DND-41 (cell line): ENCODE data around the gene ADAMTSL2.
A peak's percentile ranks its signal among the peaks of the same experiment; 100 is the strongest.

Experiments used
- ATAC-seq: fragments of 200-7000 bp; cut with Tn5 transposase; 3 replicates; pipeline ENCODE4 v1.9.1; 2021; ENCODE audit warnings: low read depth; ENCODE audit not compliant: insufficient read depth
- DNase-seq: peaks from one replicate; pipeline ENCODE4 v3.0.0-alpha.2; 2020
- H2AFZ ChIP-seq: 2 replicates; pipeline ENCODE4 v1.6.0; 2012; ENCODE audit warnings: low read depth, low read length
- H3K27ac ChIP-seq: 2 replicates; pipeline ENCODE4 v1.5.1; 2012; ENCODE audit warnings: low read length, inconsistent platforms
- H3K27me3 ChIP-seq: fragments of 200-600 bp; sonication (generic); 2 replicates; pipeline ENCODE4 v1.6.0; 2012; ENCODE audit warnings: low read length, mild to moderate bottlenecking, inconsistent platforms; ENCODE audit not compliant: insufficient read depth, poor library complexity
- H3K36me3 ChIP-seq: 2 replicates; pipeline ENCODE4 v1.5.1; 2012; ENCODE audit warnings: low read length, inconsistent platforms; ENCODE audit not compliant: insufficient read depth
- H3K4me1 ChIP-seq: 2 replicates; pipeline ENCODE4 v1.5.1; 2012; ENCODE audit warnings: mild to moderate bottlenecking, low read length; ENCODE audit not compliant: insufficient read depth
- H3K4me2 ChIP-seq: 2 replicates; pipeline ENCODE4 v1.6.0; 2012; ENCODE audit warnings: mild to moderate bottlenecking, moderate library complexity, low read length, inconsistent platforms; ENCODE audit not compliant: insufficient read depth
- H3K4me3 ChIP-seq, 2 experiments: fragments of 200-600 bp in 1 of 2; shearing (Covaris generic) in 1 of 2; 2 replicates each; pipeline ENCODE4 v1.5.1; 2012 to 2016; ENCODE audit warnings: inconsistent platforms in 2 of 2, low read length in 2 of 2, mild to moderate bottlenecking in 2 of 2, low read depth in 1 of 2, moderate library complexity in 1 of 2
- H3K79me2 ChIP-seq: 2 replicates; pipeline ENCODE4 v1.6.0; 2012; ENCODE audit warnings: low read length, inconsistent platforms; ENCODE audit not compliant: insufficient read depth
- H3K9ac ChIP-seq: 2 replicates; pipeline ENCODE4 v1.6.0; 2012; ENCODE audit warnings: low read depth, mild to moderate bottlenecking, inconsistent platforms, low read length, moderate library complexity
- H3K9me3 ChIP-seq: 2 replicates; pipeline ENCODE4 v1.5.1; 2012; ENCODE audit warnings: low read length, moderate library complexity, mild to moderate bottlenecking, inconsistent platforms; ENCODE audit not compliant: insufficient read depth, severe bottlenecking
- H4K20me1 ChIP-seq: 2 replicates; pipeline ENCODE4 v1.6.0; 2012; ENCODE audit warnings: low read length; ENCODE audit not compliant: insufficient read depth
- EZH2 ChIP-seq: IDR thresholded peaks from 3 replicates; pipeline ENCODE4 v1.6.1; 2012; ENCODE audit warnings: borderline replicate concordance, low read depth, mild to moderate bottlenecking, moderate library complexity, low read length, inconsistent platforms; ENCODE audit not compliant: severe bottlenecking
- TF ChIP-seq, protein P1 (sequence below): IDR thresholded peaks from 2 replicates; pipeline ENCODE4 v1.5.1; 2012; ENCODE audit warnings: borderline replicate concordance, low read length, moderate library complexity, mild to moderate bottlenecking; ENCODE audit not compliant: poor library complexity, severe bottlenecking; ENCODE audit errors: extremely low read depth

ADAMTSL2 gene

DNA sequence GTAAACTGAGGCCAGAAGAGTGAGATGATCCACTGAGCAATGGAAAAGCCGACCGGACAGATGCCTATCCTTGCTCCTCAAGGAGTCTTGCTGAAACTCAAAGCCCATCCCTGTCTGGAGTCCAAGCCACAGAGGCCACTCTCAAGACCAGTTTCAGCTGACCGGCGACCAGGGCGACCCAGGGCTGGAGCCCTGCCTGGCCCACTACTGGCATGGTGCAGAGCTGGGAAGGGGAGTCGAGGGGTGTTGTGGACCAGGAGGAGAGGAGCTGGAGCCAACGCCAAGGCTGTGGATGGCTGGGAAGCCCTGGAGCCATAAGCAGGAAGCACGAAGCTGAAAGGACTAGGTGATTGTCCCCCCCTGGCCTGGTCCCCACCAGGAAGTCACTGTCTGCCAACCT is 52.5 kb downstream of the ADAMTSL2 start:
- no peaks in the 10 kb centered on the region for H3K79me2 ChIP-seq
- ATAC-seq, result no peak
- H4K20me1 ChIP-seq, result peaks cover 7% of the 10 kb centered on the region; the same call in 1 of the 2 replicates
- DNase-seq, result no peak
- no peaks in the 10 kb centered on the region for H3K27me3 ChIP-seq
- TF ChIP-seq EZH2, result no peak
- TF ChIP-seq, protein P1, sequence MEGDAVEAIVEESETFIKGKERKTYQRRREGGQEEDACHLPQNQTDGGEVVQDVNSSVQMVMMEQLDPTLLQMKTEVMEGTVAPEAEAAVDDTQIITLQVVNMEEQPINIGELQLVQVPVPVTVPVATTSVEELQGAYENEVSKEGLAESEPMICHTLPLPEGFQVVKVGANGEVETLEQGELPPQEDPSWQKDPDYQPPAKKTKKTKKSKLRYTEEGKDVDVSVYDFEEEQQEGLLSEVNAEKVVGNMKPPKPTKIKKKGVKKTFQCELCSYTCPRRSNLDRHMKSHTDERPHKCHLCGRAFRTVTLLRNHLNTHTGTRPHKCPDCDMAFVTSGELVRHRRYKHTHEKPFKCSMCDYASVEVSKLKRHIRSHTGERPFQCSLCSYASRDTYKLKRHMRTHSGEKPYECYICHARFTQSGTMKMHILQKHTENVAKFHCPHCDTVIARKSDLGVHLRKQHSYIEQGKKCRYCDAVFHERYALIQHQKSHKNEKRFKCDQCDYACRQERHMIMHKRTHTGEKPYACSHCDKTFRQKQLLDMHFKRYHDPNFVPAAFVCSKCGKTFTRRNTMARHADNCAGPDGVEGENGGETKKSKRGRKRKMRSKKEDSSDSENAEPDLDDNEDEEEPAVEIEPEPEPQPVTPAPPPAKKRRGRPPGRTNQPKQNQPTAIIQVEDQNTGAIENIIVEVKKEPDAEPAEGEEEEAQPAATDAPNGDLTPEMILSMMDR, result no peak
- no peak overlapping the region for H3K4me2 ChIP-seq
- no peak overlapping the region for H3K27ac ChIP-seq
- peaks cover 3% of the 10 kb centered on the region for H3K9me3 ChIP-seq
- no peak overlapping the region for H3K4me3 ChIP-seq
- H2AFZ ChIP-seq, result no peak overlapping the region
- H3K36me3 ChIP-seq, result no peaks in the 10 kb centered on the region
- peaks cover 27% of the 10 kb centered on the region for H3K4me1 ChIP-seq
- no peak overlapping the region for H3K9ac ChIP-seq

DNA sequence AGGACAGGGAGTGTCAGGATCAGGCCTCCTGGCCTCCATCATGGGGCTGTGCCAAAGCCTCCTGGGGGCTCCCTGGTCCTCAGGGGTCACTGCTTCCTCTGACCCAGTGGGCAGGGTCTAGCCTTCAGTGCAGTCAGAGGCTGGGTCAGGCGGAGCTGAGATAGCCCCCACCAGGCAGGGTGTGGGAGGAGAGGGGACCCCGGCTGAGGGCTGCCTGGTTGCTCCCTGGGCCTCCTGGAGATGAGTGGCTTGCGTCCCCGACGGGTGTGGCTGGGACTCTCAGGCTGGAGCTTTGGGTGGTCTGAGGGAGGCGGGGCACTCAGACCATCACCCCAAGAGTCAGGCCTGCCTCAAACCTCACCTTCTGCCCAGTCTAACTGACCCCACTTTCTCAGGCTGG is 53.0 kb downstream of the ADAMTSL2 start:
- peaks cover 3% of the 10 kb centered on the region for H3K9me3 ChIP-seq
- no peak overlapping the region for H3K4me2 ChIP-seq
- peaks cover 7% of the 10 kb centered on the region; the same call in 1 of the 2 replicates for H4K20me1 ChIP-seq
- no peak for TF ChIP-seq EZH2
- TF ChIP-seq, protein P1, result no peak
- peaks cover 27% of the 10 kb centered on the region for H3K4me1 ChIP-seq
- no peaks in the 10 kb centered on the region for H3K36me3 ChIP-seq
- ATAC-seq (no peak), DNase-seq (no peak)
- H3K27ac ChIP-seq, result no peak overlapping the region
- H3K4me3 ChIP-seq, result no peak overlapping the region
- H3K79me2 ChIP-seq, result no peaks in the 10 kb centered on the region
- no peaks in the 10 kb centered on the region for H3K27me3 ChIP-seq
- no peak overlapping the region for H3K9ac ChIP-seq
- no peak overlapping the region for H2AFZ ChIP-seq

DNA sequence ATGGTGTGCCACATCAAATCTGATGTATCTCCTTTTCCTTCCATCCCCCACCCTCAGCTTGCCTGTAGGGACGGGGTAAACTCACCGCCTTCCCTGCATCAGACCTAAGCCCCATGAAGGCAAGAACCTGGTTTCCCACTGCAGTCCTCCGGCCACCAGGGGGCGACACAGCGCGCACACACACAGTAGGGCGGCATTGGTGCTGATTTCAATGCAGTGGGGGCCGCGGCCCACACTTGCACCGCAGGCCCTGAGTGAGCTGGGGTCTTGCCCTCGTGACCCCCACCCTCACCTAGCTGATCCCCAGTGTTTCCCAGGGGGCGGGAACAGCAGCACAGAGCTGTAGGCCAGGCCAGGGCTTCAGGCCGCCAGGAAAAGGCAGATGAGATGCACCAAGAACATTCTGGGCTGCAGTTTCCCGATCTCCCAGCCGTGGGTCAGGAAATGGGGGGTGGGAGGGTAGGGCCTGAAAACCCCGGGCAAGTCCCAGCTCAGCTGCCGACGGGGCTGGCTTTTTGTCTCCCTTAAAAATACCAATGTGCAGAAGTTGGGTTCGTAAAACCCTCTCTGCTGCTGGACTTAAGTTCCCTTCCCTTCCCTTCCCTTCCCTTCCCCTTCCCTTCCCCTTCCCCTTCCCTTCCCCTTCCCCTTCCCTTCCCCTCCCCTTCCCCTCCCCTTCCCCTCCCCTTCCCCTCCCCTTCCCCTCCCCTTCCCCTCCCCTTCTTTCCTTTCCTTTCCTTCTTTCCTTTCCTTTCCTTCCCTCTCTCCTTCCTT is 55.1 kb downstream of the ADAMTSL2 start:
- no peaks in the 10 kb centered on the region for H3K36me3 ChIP-seq
- ATAC-seq (no peak), DNase-seq (peak; percentile 21)
- H4K20me1 ChIP-seq, result peaks cover 3% of the 10 kb centered on the region; the same call in 1 of the 2 replicates
- H3K4me2 ChIP-seq, result no peak overlapping the region
- no peak overlapping the region for H3K4me3 ChIP-seq
- peaks cover 3% of the 10 kb centered on the region for H3K9me3 ChIP-seq
- H3K9ac ChIP-seq, result no peak overlapping the region
- H2AFZ ChIP-seq, result no peak overlapping the region
- no peak overlapping the region for H3K27ac ChIP-seq
- no peaks in the 10 kb centered on the region for H3K27me3 ChIP-seq
- no peak for TF ChIP-seq EZH2
- TF ChIP-seq, protein P1, result peak; percentile 76
- H3K79me2 ChIP-seq, result no peaks in the 10 kb centered on the region
- peaks cover 24% of the 10 kb centered on the region for H3K4me1 ChIP-seq
